ENCODE measurements around the gene ARHGEF25.
"Not testable (repeated sequence)": the region's sequence is repeated elsewhere in the genome, so short reads cannot be mapped to it uniquely, and the experiment has no call there.

Gene ARHGEF25

DNA sequence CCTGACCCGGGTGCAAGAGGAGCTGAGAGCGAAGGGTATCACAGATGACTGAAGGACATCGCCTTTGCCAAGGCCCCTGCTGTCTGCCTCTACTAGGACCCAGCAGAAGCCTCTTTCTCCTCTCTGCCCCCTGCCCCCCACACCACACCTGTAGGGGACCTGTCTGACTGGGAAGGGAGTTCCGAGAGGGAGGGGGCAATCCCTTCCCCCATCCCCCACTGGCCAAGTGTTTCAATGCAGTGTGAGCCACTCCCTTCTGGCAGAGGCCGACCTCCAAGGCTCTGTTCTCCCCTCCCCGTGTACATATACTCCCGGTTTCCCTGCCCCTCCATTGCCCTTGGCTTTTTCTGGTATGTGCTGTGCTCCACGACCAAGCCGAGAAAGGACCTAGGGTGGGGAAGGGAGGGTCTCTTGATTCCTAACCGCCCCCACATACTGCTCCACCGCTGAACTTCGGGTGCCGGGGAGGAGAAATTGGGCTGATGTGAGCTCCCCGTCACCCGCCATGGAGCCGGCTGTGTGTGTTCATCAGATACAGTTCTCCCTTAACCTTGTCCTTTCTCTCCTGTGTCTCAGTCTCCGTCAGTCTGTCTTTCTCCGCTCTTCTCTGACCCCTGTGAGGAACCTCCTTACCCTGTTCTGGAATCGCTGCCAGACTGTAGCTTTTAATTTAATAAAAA is 2.0 kb upstream of the ARHGEF25 start:
- DNase-seq (ENCODE audit: low read depth in 1 of 2, low spot score in 1 of 2): no peak

DNA sequence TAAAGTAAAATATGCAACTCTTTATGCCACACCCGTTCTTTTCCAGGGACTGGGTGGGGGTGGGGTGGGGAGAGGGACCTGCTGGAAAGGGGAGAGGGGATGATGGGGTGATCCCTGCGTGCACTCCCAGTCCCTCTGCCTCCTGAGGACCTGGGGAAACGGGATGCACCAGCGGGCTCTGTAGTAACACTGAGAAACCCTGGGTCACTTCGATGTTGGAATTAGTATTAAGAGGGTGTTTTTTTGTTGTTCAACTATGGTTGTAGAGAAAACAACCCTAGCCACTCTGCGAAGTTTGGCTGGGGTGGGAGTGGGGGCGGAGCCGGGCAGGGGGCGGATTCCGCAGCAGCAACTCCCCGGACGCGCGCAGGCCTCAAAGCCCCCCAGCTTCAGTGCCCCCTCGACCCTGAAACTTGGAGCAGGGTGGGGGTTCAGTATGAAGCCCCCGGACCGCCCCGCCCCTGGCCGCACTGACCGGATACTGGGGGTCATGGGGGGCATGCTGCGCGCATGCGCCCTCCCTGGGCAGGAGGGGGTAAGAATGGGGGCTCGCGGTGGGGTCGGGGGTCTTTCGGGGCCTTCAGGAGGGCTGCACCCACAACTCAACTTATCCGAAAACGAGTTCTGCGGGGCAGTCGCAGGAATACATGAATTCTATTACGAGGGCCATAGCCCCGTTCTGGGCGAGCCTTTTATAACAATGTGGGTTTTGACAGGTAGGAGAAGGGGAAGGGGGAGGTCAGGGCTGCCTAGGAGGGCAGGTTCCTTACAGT is 1.3 kb upstream of the ARHGEF25 start:
- DNase-seq (ENCODE audit: low read depth in 1 of 2, low spot score in 1 of 2): no peak

DNA sequence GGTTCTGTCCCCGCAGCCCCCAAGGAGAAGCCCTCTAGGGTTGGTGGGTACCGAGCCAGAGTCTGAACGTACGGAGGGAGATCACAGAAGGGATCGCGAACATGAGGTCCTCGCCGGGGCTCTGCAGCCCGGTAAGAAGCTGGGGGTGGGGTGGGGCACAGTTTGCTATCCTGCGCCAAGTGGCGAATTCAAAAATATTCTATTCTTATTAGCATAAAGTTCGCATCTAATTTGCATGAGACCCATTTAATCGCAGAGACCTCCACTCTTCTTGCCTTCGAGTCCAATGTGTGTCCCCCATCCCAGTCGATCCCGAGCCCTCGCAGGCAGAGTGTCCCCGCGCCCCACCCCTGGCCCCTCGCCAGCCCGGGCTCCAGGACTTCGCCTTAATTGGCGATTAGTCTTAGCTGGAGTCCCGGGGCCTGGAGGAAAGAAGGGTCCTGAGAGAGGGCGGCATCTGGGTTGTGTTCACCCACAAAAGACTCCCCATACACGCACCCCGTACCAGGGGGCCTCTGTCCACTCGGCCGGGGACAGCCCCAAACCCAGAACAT is 604 bp upstream of the ARHGEF25 start:
- no peak for DNase-seq (ENCODE audit: low read depth in 1 of 2, low spot score in 1 of 2)

DNA sequence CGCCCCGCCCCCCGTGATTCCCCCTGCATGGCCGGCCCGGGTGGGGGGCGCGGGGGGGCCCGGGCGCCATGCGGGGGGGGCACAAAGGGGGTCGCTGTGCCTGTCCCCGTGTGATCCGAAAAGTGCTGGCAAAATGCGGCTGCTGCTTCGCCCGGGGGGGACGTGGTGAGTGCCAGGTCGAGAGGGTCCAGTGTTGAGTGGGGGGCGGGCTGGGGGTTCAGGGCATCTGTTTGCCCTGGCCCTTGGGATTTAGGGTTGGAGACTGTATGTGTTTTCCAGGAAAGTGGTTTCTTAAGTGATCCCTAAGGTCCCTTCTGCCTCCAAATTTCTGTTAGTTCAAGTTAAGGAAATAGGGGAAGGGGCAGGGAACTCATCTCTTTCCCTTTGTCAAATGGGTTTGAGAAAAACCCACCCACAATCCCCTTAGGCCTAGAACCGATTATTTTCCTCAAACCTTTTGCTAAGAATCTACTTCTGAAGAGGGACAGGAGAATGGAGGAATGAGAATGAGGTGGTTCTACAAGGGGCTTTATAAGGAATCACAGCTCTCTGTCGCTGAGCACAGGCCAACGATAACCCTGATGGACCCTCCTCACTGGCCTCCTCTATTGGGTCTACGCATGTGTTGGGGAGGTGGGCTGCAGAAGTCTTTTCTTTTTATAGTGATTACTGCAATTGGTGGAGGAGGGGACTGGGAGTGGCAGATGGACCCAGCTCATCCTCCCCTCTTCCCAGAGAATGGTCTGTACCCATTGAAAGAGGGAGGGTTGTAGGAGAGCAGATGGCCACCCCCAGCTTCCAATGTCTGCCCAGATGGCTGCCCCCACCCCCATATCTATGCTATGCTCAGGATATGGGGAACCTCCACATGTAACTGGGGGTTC is 834 bp downstream of the ARHGEF25 start:
- no peak for DNase-seq (ENCODE audit: low read depth in 1 of 2, low spot score in 1 of 2)

DNA sequence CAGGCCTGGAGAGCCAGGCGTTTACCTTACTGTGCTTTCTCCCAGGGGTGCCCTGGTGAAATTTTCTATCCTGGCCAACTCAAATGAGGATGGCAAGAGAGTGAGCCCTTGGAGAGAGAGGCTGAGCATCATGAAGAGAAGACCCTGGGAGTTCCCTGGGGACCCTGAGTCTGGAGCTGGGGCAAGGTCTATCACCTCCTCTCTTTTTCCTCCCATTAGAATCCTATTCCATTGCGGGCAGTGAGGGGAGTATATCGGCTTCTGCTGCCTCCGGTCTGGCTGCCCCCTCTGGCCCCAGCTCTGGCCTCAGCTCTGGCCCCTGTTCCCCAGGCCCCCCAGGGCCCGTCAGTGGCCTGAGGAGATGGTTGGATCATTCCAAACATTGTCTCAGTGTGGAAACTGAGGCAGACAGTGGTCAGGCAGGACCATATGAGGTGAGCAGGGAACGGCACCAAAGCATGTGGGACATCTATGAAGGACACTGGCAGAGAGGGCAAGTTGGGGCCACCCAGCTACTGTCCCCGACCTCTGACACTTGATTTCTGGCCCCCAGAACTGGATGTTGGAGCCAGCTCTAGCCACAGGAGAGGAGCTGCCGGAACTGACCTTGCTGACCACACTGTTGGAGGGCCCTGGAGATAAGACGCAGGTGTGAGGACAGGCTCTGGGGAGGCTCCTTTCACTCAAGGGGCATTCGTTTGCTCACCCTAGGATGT is 1.6 kb downstream of the ARHGEF25 start:
- no peak for DNase-seq (ENCODE audit: low read depth in 1 of 2, low spot score in 1 of 2)

DNA sequence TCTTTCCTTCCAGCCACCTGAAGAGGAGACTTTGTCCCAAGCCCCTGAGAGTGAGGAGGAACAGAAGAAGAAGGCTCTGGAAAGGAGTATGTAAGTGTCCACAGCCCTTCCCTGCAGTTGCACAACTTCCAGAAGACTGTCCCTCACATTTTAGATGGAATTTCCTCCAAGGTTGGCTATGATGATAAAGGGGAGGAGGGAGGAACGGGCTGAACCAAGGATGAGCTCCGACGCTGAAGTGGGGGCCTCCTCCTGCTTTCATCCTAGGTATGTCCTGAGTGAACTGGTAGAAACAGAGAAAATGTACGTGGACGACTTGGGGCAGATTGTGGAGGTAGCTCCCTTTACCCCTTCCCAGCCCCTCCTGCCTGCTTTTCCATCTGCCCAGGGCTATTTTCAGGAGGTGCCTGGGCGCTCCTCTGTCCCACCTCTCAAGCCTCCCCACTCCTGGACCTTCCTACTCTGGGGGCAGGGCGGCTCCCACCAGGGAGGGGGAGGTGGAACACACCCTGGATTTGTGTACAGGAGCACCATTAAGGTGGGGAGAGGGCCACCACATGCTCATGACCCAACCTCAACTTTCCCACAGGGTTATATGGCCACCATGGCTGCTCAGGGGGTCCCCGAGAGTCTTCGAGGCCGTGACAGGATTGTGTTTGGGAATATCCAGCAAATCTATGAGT is 2.3 kb downstream of the ARHGEF25 start:
- DNase-seq (ENCODE audit: low read depth in 1 of 2, low spot score in 1 of 2): no peak

DNA sequence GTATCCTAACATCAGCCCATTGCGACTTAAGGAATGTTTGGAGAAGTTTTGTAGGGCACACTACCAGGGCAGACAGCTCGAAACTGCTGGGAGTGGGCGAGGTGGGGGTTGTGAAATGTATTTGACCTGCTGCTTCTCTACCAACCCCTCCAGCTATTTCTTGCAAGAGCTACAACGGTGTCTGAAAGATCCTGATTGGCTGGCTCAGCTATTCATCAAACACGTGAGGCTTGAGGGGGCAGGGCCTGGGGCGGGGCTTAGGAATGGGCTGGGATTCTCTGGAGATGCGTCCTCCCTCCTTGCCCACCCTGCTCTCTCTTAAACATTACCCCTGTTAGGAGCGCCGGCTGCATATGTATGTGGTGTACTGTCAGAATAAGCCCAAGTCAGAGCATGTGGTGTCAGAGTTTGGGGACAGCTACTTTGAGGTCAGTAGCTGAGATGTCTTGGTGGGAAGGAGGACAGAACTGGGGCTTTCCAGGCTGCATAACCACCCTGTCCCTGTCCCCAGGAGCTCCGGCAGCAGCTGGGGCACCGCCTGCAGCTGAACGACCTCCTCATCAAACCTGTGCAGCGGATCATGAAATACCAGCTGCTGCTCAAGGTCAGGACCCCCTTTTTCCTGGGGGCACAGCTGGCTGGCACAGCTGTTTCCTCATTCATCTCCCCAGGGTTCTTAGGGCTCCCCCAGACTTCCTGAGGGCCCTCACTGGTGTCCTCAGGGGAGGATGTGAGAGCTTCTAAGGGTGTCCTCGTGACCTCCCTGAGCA is 3.1 kb downstream of the ARHGEF25 start:
- DNase-seq (ENCODE audit: low read depth in 1 of 2, low spot score in 1 of 2): no peak

DNA sequence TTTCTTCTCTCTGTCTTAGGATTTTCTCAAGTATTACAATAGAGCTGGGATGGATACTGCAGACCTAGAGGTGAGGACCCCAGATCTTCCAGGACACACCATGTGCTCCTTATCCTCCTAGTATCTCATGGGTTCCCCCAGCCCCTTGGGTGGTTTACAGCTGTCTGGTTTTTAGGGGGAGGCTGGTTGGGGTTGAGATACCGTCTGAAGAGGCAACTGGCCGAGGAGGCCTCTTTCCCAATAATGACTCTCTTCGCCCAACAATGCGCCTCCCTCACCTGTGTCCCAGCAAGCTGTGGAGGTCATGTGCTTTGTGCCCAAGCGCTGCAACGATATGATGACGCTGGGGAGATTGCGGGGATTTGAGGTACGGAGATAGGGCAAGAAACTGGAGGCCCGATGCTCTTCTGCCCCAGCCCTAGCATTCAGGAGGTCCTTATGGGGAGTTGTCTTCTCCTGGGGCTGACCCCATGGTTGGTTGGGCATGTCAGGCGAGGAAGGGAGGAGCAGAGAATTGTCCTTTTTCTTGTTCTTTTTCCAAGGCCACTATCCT is 3.8 kb downstream of the ARHGEF25 start:
- DNase-seq (ENCODE audit: low read depth in 1 of 2, low spot score in 1 of 2): no peak

DNA sequence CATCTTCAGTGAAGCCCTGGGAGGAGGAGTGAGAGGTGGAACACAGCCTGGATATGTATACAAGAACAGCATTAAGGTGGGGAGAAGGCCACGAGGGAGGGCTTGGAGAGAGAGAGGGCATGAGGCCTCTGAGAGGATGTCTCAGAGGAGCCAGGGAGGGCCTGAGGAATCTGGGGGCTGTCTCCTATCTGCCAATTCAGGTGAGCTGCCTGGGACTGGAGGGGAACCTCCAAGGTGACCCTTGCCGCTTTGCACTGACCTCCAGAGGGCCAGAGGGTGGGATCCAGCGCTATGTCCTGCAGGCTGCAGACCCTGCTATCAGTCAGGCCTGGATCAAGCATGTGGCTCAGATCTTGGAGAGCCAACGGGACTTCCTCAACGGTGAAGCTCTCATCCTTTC is 4.4 kb downstream of the ARHGEF25 start:
- no peak for DNase-seq (ENCODE audit: low read depth in 1 of 2, low spot score in 1 of 2)

DNA sequence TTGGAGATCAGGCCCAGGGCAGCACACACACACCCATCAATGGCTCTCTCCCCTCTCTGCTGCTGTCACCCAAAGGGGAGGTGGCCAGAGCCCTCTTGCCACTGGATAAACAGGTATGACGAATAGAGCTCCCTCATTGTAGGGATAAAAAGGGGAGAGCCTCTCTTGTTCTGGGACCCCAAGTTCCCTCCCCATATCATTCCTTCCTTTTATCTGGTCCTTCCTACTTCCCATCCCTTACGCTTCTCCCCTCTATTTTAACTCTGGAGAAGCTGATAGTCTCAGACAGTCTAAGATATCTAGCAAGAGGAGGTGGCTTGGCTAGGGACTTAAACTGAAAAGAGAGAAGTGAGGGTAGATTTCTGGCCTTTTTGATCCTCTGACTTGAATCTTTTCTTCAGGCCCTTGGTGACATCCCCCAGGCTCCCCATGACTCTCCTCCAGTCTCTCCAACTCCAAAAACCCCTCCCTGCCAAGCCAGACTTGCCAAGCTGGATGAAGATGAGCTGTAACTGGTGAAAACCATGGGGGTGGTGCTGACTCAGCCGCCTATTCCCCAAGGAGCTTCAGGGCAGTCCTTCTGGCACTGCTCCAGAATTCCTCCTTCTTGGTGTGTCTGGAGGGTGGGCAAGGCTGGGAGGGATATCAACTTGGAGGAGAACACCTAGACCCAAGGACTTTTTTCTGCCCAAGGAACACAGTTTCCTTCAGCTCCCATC is 5.3 kb downstream of the ARHGEF25 start:
- no peak for DNase-seq (ENCODE audit: low read depth in 1 of 2, low spot score in 1 of 2)

DNA sequence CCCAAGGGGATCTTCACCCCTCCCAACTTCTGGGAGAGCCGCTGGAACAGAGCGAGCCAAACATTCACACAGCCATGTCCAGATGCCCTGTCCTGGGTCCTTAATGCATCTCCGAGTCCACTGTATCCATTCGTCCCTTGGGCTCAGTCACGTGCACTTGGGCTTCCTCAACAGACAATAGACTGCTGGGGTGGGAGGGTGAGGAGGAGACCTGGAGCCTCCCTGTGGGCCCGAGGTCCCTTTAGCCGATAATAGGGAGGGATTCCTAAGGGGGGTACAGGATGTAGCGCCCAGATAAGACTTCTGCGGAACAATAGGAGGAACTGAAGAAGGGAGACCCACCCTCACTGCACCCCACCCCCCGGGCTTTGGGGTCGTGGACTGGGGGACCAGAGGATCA is 6.7 kb downstream of the ARHGEF25 start:
- DNase-seq (ENCODE audit: low read depth in 1 of 2, low spot score in 1 of 2): no peak

DNA sequence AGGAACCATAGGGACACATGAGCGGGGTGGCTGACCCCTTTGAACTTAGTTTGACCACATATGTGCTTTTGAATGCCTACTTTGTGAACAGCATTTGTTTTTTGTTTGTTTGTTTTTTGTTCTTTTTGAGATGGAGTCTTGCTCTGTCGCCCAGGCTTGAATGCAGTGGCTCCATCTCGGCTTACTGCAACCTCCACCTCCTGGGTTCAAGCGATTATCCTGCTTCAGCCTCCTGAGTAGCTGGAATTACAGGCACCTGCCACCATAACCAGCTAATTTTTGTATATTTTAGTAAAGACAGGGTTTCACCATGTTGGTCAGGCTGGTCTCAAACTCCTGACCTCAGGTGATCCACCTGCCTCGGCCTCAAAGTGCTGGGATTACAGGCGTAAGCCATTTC is 7.2 kb downstream of the ARHGEF25 start:
- DNase-seq (ENCODE audit: low read depth in 1 of 2, low spot score in 1 of 2): not testable (repeated sequence)

DNA sequence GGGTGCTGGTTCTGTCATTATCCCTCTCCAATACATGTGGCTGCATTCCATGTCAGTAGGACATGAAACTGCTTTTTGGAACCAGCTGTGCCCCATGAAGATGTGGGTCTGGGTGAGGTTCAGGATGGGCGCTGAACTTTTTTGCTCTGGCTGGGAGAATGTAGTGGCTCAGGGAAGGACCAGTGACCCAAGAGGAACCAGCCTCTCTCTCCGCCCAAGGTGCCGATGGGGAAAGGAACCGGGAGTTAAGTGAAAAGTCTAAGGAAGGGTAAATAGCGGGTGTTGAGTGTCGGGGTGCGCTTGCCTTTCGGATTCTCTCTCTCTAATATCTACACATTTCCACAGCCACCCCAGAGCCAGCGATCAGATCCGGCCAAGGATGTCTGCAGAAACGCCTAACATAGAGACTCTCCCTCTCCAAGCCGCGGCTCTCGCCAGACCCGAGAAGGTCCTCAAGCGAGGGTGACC is 7.8 kb downstream of the ARHGEF25 start:
- no peak for DNase-seq (ENCODE audit: low read depth in 1 of 2, low spot score in 1 of 2)

DNA sequence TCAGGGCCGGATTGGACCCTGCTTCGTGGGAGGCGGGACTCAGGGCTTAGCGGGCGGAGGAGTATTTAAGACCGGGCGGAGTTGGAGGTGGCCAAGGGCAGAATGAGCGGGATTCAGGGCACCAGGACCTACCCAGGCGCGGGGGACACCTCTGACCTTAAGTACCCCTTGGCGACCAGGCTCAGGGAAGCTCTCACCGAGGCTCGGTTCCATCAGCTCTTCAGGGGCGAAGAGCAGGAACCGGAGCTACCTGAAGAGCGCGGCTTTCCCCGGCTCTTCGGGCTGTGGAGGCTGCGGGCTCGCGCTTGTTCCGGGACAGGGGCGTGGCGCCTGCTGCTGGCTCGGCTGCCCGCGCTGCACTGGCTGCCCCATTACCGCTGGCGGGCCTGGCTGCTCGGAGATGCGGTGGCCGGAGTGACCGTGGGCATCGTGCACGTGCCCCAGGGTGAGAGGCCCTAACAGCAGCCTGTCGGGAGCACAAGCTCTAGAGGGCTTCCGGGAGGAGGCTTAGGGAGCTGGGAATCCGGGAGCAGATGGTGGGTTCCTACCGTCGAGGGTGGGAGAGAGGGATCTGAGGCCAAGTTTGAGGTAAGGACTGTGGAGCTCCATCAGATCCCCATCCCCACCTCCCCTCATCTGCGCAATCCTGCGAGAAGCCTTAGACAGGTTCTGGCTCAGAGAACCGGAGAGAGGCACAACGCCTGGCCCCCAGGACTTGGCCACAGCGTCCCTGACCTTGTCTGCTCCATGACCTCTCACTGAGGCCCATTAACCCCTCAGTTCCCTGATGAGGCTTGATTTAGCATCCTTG is 8.4 kb downstream of the ARHGEF25 start:
- no peak for DNase-seq (ENCODE audit: low read depth in 1 of 2, low spot score in 1 of 2)

DNA sequence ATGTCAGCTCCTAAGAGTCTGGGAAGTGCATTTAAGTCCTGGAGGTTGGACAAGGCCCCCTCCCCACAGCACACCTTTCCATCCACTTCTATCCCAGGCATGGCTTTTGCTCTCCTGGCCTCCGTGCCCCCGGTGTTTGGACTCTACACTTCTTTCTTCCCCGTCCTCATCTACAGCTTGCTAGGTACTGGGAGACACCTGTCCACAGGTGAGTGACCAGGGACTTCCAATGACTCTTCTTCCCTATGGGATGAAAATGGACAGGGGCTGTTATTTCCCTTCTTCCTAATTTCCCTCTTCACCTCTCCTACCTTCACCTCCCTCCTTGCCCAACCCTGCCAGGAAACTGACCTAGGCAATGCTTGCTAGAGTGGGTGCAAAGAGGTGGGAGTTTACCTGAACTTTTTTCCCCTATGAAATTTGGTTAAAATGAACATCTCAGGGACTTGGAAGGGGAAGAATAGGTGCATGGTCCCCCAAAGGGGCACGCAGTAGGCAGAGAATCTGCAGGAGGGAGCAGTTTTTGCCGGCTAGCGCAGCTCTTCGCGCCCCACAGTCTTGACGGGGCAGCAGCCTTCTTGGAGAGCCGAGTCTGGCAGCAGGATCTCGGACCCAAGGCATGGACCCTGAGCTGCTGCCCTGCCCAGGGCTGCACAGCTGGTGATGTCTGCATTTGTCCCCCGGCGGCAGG is 9.2 kb downstream of the ARHGEF25 start:
- DNase-seq (ENCODE audit: low read depth in 1 of 2, low spot score in 1 of 2): no peak

DNA sequence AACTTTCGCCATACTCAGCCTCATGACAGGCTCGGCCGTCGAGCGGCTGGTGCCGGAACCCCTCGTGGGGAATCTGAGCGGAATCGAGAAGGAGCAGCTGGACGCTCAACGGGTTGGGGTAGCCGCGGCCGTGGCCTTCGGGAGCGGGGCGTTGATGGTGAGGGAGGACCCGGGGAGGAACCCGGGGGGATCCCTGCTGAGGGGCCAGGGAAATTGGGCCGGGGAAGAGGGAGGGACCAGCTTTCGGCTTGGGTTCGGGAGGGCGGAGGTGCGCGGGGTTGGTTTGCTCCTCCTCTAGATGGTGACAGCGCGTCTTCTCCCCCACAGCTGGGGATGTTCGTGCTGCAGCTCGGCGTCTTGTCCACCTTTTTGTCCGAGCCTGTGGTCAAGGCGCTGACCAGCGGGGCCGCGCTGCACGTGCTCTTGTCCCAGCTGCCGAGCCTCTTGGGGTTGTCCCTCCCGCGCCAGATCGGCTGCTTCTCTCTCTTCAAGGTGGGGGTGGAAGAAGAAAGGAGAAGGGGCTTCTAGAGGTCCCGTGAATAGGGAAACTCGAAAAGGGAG is 9.8 kb downstream of the ARHGEF25 start:
- no peak for DNase-seq (ENCODE audit: low read depth in 1 of 2, low spot score in 1 of 2)
